Fibroblast of upper back skin (primary cell): ENCODE measurements around the gene IFNGR2.
A peak's percentile ranks its signal among the peaks of the same experiment; 100 is the strongest.
"Not testable (repeated sequence)": the region's sequence is repeated elsewhere in the genome, so short reads cannot be mapped to it uniquely, and the experiment has no call there.

ENCODE experiments used
- DNase-seq: peaks from one replicate; pipeline ENCODE4 v3.0.0-alpha.2; 2013

IFNGR2 gene

GRCh38 chr21:33378081-33378480 is 25.1 kb upstream of the IFNGR2 start:
- no peak for DNase-seq

GRCh38 chr21:33379934-33380333 is 23.3 kb upstream of the IFNGR2 start:
- DNase-seq: peak; percentile 46

- peak; percentile 89 for DNase-seq
These were observed 22.7 kb upstream of the IFNGR2 start for GRCh38 chr21:33380483-33380998.

GRCh38 chr21:33381381-33381780 is 21.8 kb upstream of the IFNGR2 start:
- not testable (repeated sequence) for DNase-seq

- DNase-seq: peak; percentile 74
These were observed 19.9 kb upstream of the IFNGR2 start for GRCh38 chr21:33383056-33383888.

DNA sequence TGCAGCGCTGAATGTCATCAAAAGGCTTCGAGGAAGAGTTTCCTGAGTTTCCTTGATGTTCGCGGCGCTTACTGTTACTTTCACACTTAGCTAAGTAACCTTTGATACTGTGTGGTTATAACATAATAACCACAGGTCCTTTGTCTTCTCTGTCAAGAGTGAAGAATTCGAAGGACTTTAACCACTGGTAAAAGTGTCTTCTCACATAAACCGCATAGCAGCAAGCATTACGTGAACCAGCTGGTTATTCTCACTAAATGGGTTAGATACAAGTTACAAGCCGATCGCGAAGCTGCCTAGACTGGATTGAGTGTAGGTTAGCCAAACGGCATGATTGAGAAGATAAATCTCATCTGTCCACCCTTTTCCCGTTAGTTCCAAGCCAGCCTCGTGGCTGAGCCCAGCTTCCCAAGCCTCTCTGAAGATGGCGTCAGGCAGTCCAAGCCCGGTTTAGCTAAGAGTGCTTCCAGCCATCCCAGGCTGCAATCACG is 18.3 kb upstream of the IFNGR2 start:
- peak; percentile 12 for DNase-seq

GRCh38 chr21:33386222-33386784 is 16.9 kb upstream of the IFNGR2 start:
- no peak for DNase-seq

DNA sequence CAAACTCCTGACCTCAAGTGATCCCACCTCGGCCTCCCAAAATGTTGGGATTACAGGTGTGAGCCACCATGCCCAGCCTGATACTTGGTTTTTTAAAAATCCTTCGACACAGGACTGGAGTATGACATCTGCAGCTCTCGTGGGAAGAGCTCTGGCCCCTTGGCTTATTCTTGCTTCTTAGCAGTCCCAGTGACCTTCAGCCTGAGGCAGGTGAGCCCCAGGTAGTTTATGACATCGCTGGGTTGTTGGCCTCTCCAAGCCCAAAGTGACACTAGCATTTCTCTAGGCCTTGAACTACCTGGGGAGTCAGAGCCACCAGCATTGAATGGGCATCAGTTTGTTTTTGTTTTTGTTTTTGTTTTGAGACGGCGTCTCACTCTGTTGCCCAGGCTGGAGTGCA is 15.9 kb upstream of the IFNGR2 start:
- DNase-seq: no peak

GRCh38 chr21:33388188-33388587 is 15.0 kb upstream of the IFNGR2 start:
- DNase-seq: no peak

GRCh38 chr21:33390479-33390878 is 12.7 kb upstream of the IFNGR2 start:
- DNase-seq: no peak

DNA sequence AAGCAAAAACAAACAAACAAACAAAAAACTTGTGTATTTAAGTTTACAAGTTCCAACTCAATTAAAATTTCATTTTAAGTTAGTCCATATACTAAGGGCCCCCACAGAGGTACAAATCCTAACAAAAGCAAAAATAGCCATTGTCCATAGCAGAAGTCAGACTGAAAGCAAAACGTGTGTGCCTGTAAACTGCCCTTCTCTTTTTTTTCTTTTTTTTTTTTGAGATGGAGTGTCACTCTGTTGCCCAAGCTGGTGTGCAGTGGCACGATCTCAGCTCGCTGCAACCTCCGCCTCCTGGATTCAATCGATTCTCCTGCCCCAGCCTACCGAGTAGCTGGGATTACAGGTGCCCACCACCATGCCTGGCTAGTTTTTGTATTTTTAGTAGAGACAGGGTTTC is 11.6 kb upstream of the IFNGR2 start:
- DNase-seq: no peak

- no peak for DNase-seq
These were observed 10.8 kb upstream of the IFNGR2 start for GRCh38 chr21:33392284-33392985.

GRCh38 chr21:33393348-33393747 is 9.9 kb upstream of the IFNGR2 start:
- DNase-seq: no peak

DNA sequence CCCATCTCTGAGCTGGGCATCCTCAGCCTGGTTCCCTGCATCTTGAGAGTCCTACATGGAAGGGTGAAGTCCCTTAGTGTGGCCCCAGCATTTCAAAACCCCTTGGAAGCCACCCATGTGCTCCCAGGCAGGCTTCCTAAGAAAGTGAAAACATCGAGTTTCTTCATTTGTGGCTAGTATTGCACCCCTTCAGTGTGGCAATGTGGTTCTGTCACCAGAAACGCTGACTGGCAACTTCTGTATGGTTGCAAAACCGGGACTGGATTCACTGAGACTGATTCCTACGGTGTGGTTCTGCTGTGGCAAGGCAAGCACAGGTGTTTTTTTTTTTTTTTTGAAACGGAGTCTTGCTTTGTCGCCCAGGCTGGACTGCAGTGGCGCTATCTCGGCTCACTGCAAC is 9.0 kb upstream of the IFNGR2 start:
- no peak for DNase-seq

DNA sequence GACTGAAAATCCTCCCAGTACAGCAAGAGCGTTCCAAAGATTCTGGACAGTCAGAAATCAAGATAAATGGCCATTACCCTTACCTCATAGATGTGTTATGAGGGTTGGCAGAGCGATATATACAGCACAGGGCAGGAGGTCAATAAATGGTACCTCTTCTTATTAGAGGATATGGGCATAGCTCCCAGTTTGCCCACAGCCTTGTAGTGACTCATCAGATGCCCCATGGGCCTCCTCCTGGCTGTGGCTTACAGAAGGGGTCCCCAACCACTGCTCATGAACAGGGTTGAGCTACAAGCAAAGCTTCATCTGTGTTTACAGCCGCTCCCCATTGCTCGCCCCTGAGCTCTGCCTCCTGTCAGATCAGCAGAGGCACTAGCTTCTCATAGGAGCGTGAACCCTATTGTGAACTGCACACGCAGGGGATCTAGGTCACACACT is 7.3 kb upstream of the IFNGR2 start:
- DNase-seq: peak; percentile 42

DNA sequence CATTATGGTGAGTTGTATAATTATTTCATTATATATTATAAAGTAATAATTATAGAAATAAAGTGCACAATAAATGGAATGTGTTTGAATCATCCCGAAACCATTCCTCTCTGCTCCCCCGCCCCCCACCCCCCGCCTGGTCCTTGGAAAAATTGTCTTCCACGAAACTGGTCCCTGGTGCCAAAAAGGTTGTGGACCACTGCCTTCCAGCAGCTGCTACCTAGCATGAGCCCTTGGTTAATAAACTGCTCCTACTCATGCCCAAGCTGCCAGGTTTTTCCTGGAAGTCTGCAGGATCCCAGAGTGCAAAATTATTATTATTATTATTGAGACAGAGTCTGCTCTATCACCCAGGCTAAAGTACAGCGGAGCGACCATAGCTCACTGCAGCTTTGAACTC is 6.8 kb upstream of the IFNGR2 start:
- DNase-seq: no peak

DNA sequence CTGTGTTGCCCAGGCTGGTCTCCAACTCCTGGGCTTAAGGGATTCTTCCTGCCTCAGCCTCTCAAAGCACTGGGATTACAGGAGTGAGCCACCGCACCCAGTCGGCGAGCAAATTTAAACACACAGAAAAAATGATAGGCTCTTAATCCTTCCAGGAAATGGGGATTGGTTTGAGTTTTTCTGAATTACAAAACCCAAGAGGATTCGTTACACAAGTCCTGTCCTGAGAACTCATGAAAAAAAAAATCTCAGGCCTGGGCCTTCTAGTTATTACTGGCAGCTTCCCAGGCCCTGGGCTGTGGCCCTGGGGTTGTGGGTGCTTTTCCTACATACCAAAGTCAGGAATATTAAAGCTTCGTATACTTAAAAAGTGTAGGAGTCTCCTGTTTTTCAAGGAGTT is 6.3 kb upstream of the IFNGR2 start:
- peak; percentile 86 for DNase-seq

GRCh38 chr21:33397717-33398116 is 5.5 kb upstream of the IFNGR2 start:
- DNase-seq: no peak

DNA sequence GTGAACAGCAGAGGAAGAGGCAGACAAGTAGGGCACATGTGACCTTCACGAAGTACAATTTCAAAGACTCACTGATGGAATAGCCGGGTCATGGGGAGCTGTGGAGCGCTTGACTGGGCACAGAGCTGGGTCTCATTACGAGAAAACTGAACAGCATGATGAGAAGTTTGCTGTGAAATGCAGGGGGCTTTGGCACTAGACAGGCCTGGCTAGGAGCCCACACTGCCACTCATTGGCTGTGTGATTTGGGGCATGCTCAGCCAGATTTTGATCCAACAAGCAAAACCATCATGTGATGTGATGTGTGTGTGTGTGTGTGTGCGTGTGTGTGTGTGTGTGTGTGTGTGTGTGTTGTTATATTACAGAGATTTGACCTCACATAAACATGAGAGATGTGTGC is 4.9 kb upstream of the IFNGR2 start:
- DNase-seq: no peak

DNA sequence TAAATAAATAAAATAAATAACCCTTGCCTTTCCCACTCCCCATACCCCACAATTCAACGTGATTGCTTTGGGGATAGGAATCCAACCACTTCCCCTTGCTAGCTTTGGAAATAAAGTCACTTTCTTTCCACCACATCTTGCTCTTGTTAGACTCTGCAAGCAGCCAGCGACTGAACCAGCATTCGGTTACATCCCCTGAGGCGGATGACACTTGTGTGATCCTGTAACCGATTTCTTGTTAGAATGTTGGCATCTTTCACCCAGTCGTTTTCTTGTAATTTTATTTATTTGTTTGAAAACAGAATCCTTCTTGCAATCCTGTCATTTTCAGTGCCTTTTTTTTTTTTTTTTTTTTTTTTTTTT is 1.6 kb upstream of the IFNGR2 start:
- no peak for DNase-seq

DNA sequence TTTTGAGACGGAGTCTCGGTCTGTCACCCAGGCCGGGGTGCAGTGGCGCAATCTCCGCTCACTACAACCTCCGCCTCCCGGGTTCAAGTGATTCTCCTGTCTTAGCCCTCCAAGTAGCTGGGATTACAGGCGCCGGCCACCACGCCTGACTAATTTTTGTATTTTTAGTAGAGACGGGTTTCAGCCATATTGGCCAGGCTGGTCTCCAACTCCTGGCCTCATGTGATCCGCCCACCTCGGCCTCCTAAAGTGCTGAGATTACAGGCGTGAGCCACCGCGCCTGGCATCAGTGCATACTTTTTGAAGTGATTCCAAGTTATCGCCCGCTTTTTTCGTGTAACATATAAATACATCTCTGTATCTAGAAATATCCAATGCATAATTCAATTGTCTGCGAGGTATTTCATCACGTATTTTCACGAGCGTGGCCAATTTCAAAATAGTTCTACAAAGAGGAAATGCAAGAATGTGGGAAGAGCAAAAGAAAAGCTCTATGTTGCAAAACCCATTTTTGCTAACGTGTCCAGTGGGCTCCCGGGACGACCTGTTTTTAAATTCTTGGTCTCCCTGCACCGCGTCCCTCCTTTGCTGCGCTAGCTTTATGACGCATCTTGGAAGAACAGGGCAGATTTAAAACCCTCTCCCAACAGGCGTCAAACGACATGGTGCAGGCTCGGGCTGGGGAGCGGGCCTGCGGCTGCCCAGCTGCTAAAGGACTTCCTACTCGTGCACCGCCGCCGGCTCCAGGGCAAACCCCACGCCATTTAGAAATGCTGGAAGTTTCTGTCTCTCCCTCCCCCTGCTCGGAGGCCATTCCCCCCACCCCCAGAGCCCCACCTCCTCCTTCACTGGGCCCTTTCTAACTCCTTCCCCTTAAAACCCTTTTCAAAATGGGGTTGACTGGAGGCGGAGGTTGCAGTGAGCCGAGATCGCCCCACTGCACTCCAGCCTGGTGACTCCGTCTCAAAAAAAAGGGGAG is 923 bp upstream of the IFNGR2 start:
- peak; percentile 73 for DNase-seq
